ENCODE data around the gene TMED4.
"Not testable (repeated sequence)": the region's sequence is repeated elsewhere in the genome, so short reads cannot be mapped to it uniquely, and the experiment has no call there.

The TMED4 gene

DNA sequence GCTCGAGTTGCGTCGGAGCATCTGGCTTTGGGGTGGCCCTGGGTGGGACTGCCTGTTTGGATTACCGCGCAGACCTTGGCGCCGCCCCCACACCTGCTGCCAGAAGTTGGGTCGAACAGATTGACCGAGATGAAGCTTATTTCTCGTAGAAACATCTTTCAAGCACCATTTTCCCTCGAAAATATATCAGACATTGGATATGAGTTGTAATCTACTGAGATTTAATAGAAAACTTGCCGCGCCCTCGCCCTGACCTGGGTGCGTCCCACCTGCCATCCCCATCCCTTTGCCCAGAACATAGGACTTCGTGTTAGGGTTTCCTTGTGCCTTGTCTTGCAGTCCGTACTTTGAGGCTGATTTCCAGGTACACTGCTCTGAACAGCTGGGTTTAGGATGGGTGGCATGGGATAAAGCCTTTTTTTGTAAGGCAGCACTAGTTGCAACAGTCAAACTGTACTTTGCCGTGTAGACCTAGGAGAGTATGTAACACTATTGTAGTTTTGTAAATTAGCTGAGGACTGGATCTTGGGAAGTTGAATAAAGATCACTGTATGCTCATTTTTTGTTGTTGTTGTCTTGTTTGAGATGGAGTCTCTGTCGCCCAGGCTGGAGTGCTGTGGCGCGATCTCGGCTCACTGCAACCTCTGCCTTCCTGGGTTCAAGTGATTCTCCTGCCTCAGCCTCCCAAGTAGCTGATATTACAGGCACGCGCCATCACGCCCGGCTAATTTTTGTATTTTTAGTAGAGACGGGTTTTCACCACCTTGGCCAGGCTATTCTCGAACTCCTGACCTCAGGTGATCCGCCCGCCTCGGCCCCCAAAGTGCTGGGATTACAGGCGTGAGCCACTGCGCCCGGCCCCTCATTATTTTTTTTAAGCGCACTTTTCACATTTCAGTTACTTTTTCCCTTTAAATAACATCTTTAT lies 25.4 kb upstream of the TMED4 start:
- H3K4me3 ChIP-seq (ENCODE audit: low read length in 2 of 2): peak overlapping the region; percentile 95
- H3K9ac ChIP-seq (ENCODE audit: low read depth in 1 of 2, low read length in 2 of 2): peak overlapping the region; percentile 98 to 99
- peaks cover 8 to 12% of the 10 kb centered on the region in 2 donors for H3K4me1 ChIP-seq (ENCODE audit: control insufficient read depth in 2 of 2, insufficient read depth in 2 of 2, low read length in 2 of 2)
- H3K27ac ChIP-seq (ENCODE audit: low read depth in 2 of 2, low read length in 2 of 2): peak overlapping the region; percentile 99 to 100
- H3K36me3 ChIP-seq (ENCODE audit: control insufficient read depth in 2 of 2, insufficient read depth in 2 of 2, low read length in 2 of 2): no peaks in the 10 kb centered on the region
- no peaks in the 10 kb centered on the region for H3K27me3 ChIP-seq (ENCODE audit: control insufficient read depth in 2 of 2, insufficient read depth in 2 of 2, low read length in 2 of 2)
- H3K9me3 ChIP-seq (ENCODE audit: control insufficient read depth in 2 of 2, low read length in 2 of 2): no peaks in the 10 kb centered on the region

DNA sequence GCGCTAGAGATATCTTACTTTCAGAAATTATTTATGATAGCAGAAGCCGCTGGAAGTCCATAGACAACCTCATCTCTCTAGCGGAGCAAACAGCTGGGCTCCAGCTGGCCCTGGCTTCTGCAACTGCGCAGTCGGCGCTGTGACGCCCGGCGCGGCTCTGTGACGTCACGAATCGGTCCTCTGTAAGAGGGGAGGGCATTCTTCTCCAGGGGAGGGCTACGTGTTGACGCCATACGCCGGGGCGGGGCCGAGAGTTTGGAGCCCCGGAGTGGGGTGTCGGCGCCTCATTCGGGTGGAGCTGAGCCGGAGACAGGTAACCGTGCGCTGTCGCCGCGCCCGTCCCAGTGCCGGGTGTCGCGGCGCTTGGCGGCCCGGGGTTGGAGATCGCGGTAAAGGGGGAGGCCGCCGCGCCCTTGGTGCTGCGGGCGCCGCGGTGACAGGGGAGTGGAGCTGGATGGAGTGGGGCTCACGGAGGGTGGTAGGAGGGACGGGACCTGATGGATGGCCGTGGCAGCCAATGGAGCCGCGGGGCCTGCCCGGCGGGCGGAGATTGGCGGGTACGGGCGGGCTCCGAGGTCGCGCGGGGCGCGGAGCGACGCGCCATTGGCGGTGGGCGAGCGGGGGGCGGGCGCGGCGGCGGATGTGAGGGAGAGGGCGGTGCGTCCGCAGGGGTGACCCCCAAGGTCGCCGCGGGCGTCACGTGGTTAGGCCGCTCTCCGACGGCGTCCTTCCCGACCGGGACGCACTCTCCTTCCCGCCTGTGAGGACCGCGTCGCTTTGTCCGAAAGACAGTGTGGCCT lies 24.5 kb upstream of the TMED4 start, which contains the start of gene OGDH:
TSS of gene OGDH (plus strand) at position 287 of the 800 bp plus-strand sequence. CDS start 17,717 bp downstream, outside the sequence.
- H3K9me3 ChIP-seq (ENCODE audit: control insufficient read depth in 2 of 2, low read length in 2 of 2): no peaks in the 10 kb centered on the region
- H3K4me3 ChIP-seq (ENCODE audit: low read length in 2 of 2): peak within 1 kb of the TSS; percentile 95
- H3K9ac ChIP-seq (ENCODE audit: low read depth in 1 of 2, low read length in 2 of 2): peak within 1 kb of the TSS; percentile 99
- peak within 1 kb of the TSS; percentile 99 to 100 for H3K27ac ChIP-seq (ENCODE audit: low read depth in 2 of 2, low read length in 2 of 2)
- H3K4me1 ChIP-seq (ENCODE audit: control insufficient read depth in 2 of 2, insufficient read depth in 2 of 2, low read length in 2 of 2): peaks cover 8 to 12% of the 10 kb centered on the region in 2 donors
- H3K27me3 ChIP-seq (ENCODE audit: control insufficient read depth in 2 of 2, insufficient read depth in 2 of 2, low read length in 2 of 2): no peaks in the 10 kb centered on the region
- no peaks in the 10 kb centered on the region for H3K36me3 ChIP-seq (ENCODE audit: control insufficient read depth in 2 of 2, insufficient read depth in 2 of 2, low read length in 2 of 2)

DNA sequence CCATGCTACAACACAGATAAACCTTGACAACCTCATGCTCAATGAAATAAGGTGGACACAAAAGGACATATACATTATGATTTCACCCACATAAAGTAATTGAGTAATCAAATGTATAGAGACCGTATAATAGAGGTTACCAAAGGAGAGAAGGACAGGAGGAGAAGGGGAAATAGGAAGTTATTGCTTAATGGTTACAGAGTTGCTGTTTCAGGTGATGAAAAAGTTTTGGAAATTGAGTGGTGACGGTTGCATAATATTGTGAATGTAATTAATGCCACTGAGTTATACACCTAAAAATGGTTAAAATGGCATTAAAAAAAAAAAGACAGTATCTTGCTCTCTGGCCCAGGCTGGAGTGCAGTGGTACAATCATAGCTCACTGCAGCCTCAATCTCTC lies 22.9 kb upstream of the TMED4 start:
- Histone ChIP-seq H3K9ac (ENCODE audit: low read depth in 1 of 2, low read length in 2 of 2) (no peak overlapping the region), H3K27me3 (ENCODE audit: control insufficient read depth in 2 of 2, insufficient read depth in 2 of 2, low read length in 2 of 2) (no peaks in the 10 kb centered on the region), H3K36me3 (ENCODE audit: control insufficient read depth in 2 of 2, insufficient read depth in 2 of 2, low read length in 2 of 2) (no peaks in the 10 kb centered on the region), H3K4me3 (ENCODE audit: low read length in 2 of 2) (no peak overlapping the region), H3K27ac (ENCODE audit: low read depth in 2 of 2, low read length in 2 of 2) (no peak overlapping the region), H3K9me3 (ENCODE audit: control insufficient read depth in 2 of 2, low read length in 2 of 2) (no peaks in the 10 kb centered on the region), H3K4me1 (ENCODE audit: control insufficient read depth in 2 of 2, insufficient read depth in 2 of 2, low read length in 2 of 2) (peaks cover 8 to 12% of the 10 kb centered on the region in 2 donors)

DNA sequence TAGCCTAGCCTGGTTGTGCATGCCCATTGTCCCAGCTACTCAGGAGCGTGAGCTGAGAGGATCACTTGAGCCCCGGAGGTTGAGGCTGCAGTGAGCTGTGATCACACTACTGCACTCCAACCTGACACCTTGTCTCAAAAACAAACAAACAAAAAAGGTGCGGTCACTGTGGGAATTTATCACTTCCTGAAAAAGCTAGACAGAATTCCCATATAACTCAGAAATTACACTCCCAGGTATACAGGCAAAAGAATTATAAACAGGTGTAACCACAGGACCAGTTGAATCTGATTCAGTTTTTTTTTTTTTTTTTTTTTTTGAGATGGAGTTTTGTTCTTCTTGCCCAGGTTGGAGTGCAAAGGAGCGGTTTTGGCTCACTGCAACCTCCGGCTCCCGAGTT lies 21.2 kb upstream of the TMED4 start:
- Histone ChIP-seq H3K27ac (ENCODE audit: low read depth in 2 of 2, low read length in 2 of 2) (no peak overlapping the region), H3K4me3 (ENCODE audit: low read length in 2 of 2) (no peak overlapping the region), H3K4me1 (ENCODE audit: control insufficient read depth in 2 of 2, insufficient read depth in 2 of 2, low read length in 2 of 2) (peaks cover 8 to 12% of the 10 kb centered on the region in 2 donors), H3K36me3 (ENCODE audit: control insufficient read depth in 2 of 2, insufficient read depth in 2 of 2, low read length in 2 of 2) (no peaks in the 10 kb centered on the region), H3K27me3 (ENCODE audit: control insufficient read depth in 2 of 2, insufficient read depth in 2 of 2, low read length in 2 of 2) (no peaks in the 10 kb centered on the region), H3K9me3 (ENCODE audit: control insufficient read depth in 2 of 2, low read length in 2 of 2) (no peaks in the 10 kb centered on the region), H3K9ac (ENCODE audit: low read depth in 1 of 2, low read length in 2 of 2) (no peak overlapping the region)

DNA sequence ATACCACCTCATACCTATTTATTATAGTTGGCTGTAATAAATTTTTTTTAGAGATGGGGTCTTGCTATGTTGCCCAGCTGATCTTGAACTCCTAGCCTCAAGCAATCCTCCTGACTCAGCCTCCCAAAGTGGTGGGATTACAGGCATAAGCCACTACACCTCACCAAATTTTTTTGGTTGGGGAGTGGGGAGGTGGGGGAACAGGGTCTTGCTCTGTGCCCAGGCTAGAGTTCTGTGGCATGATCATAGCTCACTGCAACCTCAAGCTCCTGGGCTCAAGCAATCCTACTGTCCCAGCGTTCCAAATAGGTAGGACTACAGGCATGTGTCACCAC lies 20.5 kb upstream of the TMED4 start:
- H3K9me3 ChIP-seq (ENCODE audit: control insufficient read depth in 2 of 2, low read length in 2 of 2): no peaks in the 10 kb centered on the region
- H3K4me3 ChIP-seq (ENCODE audit: low read length in 2 of 2): no peak overlapping the region
- H3K27ac ChIP-seq (ENCODE audit: low read depth in 2 of 2, low read length in 2 of 2): no peak overlapping the region
- H3K27me3 ChIP-seq (ENCODE audit: control insufficient read depth in 2 of 2, insufficient read depth in 2 of 2, low read length in 2 of 2): no peaks in the 10 kb centered on the region
- no peaks in the 10 kb centered on the region for H3K36me3 ChIP-seq (ENCODE audit: control insufficient read depth in 2 of 2, insufficient read depth in 2 of 2, low read length in 2 of 2)
- peaks cover 8 to 12% of the 10 kb centered on the region in 2 donors for H3K4me1 ChIP-seq (ENCODE audit: control insufficient read depth in 2 of 2, insufficient read depth in 2 of 2, low read length in 2 of 2)
- no peak overlapping the region for H3K9ac ChIP-seq (ENCODE audit: low read depth in 1 of 2, low read length in 2 of 2)

DNA sequence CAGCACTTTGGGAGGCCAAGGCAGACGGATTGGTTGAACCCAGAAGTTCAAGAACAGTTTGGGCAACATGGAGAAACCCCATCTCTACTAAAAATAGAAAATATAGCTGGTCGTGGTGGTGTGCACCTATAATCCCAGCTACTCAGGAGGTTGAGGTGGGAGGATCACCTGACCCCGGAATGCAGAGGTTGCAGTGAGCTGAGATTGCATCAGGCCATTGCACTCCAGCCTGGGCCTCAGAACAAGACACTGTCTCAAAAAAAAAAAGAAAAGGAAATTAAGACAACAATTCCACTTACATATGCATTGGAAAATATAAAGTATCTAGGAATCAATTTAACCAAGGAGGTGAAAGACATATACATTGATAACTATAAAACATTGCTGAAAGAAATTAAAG lies 17.2 kb upstream of the TMED4 start:
- no peaks in the 10 kb centered on the region for H3K27me3 ChIP-seq (ENCODE audit: control insufficient read depth in 2 of 2, insufficient read depth in 2 of 2, low read length in 2 of 2)
- H3K4me3 ChIP-seq (ENCODE audit: low read length in 2 of 2): no peak overlapping the region
- H3K9ac ChIP-seq (ENCODE audit: low read depth in 1 of 2, low read length in 2 of 2): no peak overlapping the region
- no peaks in the 10 kb centered on the region for H3K36me3 ChIP-seq (ENCODE audit: control insufficient read depth in 2 of 2, insufficient read depth in 2 of 2, low read length in 2 of 2)
- no peak overlapping the region for H3K27ac ChIP-seq (ENCODE audit: low read depth in 2 of 2, low read length in 2 of 2)
- no peaks in the 10 kb centered on the region for H3K9me3 ChIP-seq (ENCODE audit: control insufficient read depth in 2 of 2, low read length in 2 of 2)
- H3K4me1 ChIP-seq (ENCODE audit: control insufficient read depth in 2 of 2, insufficient read depth in 2 of 2, low read length in 2 of 2): peaks cover 0 to 2% of the 10 kb centered on the region in 2 donors

DNA sequence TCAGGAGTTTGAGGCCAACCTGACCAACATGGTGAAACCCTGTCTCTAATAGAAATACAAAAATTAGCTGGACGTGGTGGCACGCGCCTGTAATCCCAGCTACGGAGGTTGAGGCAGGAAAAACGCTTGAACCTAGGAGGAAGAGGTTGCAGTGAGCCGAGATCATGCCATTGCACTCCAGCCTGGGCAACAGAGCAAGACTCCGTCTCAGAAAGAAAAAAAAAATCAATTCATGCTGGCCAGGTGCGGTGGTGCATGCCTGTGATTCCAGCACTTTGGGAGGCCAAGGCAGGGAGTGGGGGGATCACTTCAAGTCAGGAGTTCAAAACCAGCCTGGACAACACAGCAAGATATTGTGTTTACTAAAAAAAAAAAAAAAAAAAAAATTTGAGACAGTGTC lies 15.2 kb upstream of the TMED4 start:
- H3K4me3 ChIP-seq (ENCODE audit: low read length in 2 of 2); H3K4me1 ChIP-seq (ENCODE audit: control insufficient read depth in 2 of 2, insufficient read depth in 2 of 2, low read length in 2 of 2); H3K9ac ChIP-seq (ENCODE audit: low read depth in 1 of 2, low read length in 2 of 2); H3K36me3 ChIP-seq (ENCODE audit: control insufficient read depth in 2 of 2, insufficient read depth in 2 of 2, low read length in 2 of 2); H3K27me3 ChIP-seq (ENCODE audit: control insufficient read depth in 2 of 2, insufficient read depth in 2 of 2, low read length in 2 of 2); H3K27ac ChIP-seq (ENCODE audit: low read depth in 2 of 2, low read length in 2 of 2); H3K9me3 ChIP-seq (ENCODE audit: control insufficient read depth in 2 of 2, low read length in 2 of 2): not testable (repeated sequence)

DNA sequence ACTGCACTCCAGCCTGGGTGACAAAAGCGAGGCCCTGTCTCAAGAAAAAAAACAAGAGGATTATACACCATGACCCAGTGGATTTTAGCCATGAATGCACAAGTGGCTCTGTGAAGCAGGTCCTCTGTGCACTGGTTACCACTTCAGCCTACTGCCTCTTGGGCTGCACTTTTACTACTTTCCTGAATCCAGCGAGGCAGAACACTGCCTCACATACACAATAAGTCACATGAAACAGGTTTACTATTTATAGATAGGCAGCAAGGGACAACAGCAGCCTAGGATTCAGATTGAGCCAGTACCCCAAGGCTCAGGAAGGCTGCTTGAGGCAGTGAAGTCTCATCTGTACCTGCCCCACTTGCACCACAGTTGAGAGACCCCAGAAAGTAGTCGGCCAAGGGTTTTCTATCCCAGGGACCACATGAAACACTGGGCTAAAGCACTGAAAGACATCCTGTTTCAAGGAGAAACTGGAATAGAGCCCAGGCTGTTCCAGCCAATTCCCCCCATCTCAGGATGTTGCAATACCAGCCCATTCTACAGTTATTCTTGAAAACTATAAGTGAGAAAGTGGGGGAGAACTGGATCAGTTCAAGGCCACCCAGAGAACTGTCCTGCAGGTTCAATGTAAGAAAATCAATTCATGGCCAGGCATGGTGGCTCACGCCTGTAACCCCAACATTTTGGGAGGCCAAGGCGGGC lies 14.1 kb upstream of the TMED4 start:
- Histone ChIP-seq H3K27ac (ENCODE audit: low read depth in 2 of 2, low read length in 2 of 2) (no peak overlapping the region), H3K4me1 (ENCODE audit: control insufficient read depth in 2 of 2, insufficient read depth in 2 of 2, low read length in 2 of 2) (no peaks in the 10 kb centered on the region), H3K36me3 (ENCODE audit: control insufficient read depth in 2 of 2, insufficient read depth in 2 of 2, low read length in 2 of 2) (no peaks in the 10 kb centered on the region), H3K27me3 (ENCODE audit: control insufficient read depth in 2 of 2, insufficient read depth in 2 of 2, low read length in 2 of 2) (no peaks in the 10 kb centered on the region), H3K4me3 (ENCODE audit: low read length in 2 of 2) (no peak overlapping the region), H3K9ac (ENCODE audit: low read depth in 1 of 2, low read length in 2 of 2) (no peak overlapping the region), H3K9me3 (ENCODE audit: control insufficient read depth in 2 of 2, low read length in 2 of 2) (no peaks in the 10 kb centered on the region)

DNA sequence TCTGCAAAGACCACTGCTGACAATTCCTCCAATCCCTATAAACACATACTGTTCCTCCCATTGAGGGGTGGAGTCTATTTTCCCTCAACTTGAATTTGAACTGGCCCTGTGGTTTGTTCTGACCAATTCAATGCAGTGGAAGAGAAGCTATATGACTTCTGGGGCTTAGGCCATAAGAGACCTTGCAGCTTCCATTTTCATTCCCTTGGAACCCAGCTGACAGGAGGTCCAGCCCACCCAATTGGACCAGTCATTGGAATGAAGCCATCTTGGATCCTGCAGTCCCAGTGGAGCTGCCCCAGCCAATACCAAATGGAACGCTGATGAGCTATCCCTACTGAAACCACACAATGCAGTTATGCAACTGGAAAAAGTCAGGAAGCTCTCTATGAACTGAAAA lies 8.9 kb upstream of the TMED4 start:
- H3K4me1 ChIP-seq (ENCODE audit: control insufficient read depth in 2 of 2, insufficient read depth in 2 of 2, low read length in 2 of 2): peaks cover 0 to 2% of the 10 kb centered on the region in 2 donors
- no peak overlapping the region for H3K27ac ChIP-seq (ENCODE audit: low read depth in 2 of 2, low read length in 2 of 2)
- H3K4me3 ChIP-seq (ENCODE audit: low read length in 2 of 2): no peak overlapping the region
- no peaks in the 10 kb centered on the region for H3K9me3 ChIP-seq (ENCODE audit: control insufficient read depth in 2 of 2, low read length in 2 of 2)
- no peak overlapping the region for H3K9ac ChIP-seq (ENCODE audit: low read depth in 1 of 2, low read length in 2 of 2)
- no peaks in the 10 kb centered on the region for H3K27me3 ChIP-seq (ENCODE audit: control insufficient read depth in 2 of 2, insufficient read depth in 2 of 2, low read length in 2 of 2)
- no peaks in the 10 kb centered on the region for H3K36me3 ChIP-seq (ENCODE audit: control insufficient read depth in 2 of 2, insufficient read depth in 2 of 2, low read length in 2 of 2)
